ENCODE results near the gene IL1R2. TPM values are rescaled to one million over a fixed set of nuclear protein-coding genes. Genes with fewer than 3 reads are reported as not detected.
"Not testable (repeated sequence)": the region's sequence is repeated elsewhere in the genome, so short reads cannot be mapped to it uniquely, and the experiment has no call there.

Gene IL1R2
- total and polyA plus RNA-seq, 2 experiments from 2014 or later = 0.22 to 1.2 TPM

DNA sequence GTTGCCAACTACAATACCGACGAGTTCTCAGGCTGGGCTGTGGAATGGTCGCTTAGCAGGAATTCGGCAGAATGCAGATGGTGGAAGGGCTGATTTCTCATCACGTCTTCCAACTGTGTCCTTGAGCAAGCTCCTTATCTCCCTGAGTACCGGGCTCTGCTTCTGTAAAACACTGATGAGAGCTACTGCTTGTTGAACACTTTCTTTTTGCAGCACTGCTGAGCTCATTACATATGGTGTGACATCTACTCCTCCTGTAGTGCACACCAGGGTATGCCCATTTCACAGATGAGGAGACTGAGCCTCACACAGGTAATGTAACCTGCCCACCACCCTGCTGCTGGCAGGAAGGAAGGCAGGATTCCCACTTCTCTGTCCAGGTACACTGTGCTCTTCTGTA lies 8.3 kb downstream of the IL1R2 start:
- Histone ChIP-seq H3K79me2 (ENCODE audit: insufficient read depth) (no peaks in the 10 kb centered on the region), H3K4me3 (no peak overlapping the region), H3K4me2 (ENCODE audit: unreplicated experiment) (no peak overlapping the region), H3K9me2 (ENCODE audit: insufficient read depth) (no peaks in the 10 kb centered on the region), H3K27ac (no peak overlapping the region), H3K9ac (no peak overlapping the region), H3K9me3 (ENCODE audit: low read depth) (no peaks in the 10 kb centered on the region), H3K27me3 (replicated peaks; ENCODE audit: insufficient read depth) (no peaks in the 10 kb centered on the region), H3F3A (ENCODE audit: insufficient read depth) (no peaks in the 10 kb centered on the region), H3K36me3 (ENCODE audit: low read depth) (no peaks in the 10 kb centered on the region), H3K4me1 (ENCODE audit: insufficient read depth) (no peaks in the 10 kb centered on the region), H2AFZ (no peak overlapping the region), H4K20me1 (ENCODE audit: insufficient read depth) (no peaks in the 10 kb centered on the region)
- WGBS, 2 experiments (ENCODE audit: low coverage in 1 of 2, low lambda C conversion rate in 2 of 2, missing lambda C conversion rate in 2 of 2) = 93 to 94% methylated on average over 6 of the region's 6 CpGs
- in situ Hi-C loops (cut with MboI) = loop anchor here (25.0 kb wide), 1 partner anchor 437 kb away; no protein-coding TSS in a partner anchor
- TF ChIP-seq EZH2phosphoT487 (IDR thresholded peaks at IDR 0.05; ENCODE audit: insufficient read depth, low read depth) (no peak), EZH2 (IDR thresholded peaks at IDR 0.05; ENCODE audit: insufficient read depth, poor library complexity, severe bottlenecking) (no peak)
- DNase-seq = no peak

GRCh38 chr2:102000813-102001766 lies 9.3 kb downstream of the IL1R2 start:
- WGBS, 2 experiments (ENCODE audit: low coverage in 1 of 2, low lambda C conversion rate in 2 of 2, missing lambda C conversion rate in 2 of 2) = 89 to 91% methylated on average over 7 of the region's 7 CpGs
- no peak overlapping the region for H3K4me2 ChIP-seq (ENCODE audit: unreplicated experiment)
- H3K27ac ChIP-seq = no peak overlapping the region
- H3K9me3 ChIP-seq (ENCODE audit: low read depth) = no peaks in the 10 kb centered on the region
- H3F3A ChIP-seq (ENCODE audit: insufficient read depth) = no peaks in the 10 kb centered on the region
- DNase-seq = no peak
- H3K9me2 ChIP-seq (ENCODE audit: insufficient read depth) = no peaks in the 10 kb centered on the region
- in situ Hi-C loops (cut with MboI) = loop anchor here (25.0 kb wide), 1 partner anchor 436 kb away; no protein-coding TSS in a partner anchor
- TF ChIP-seq EZH2 (IDR thresholded peaks at IDR 0.05; ENCODE audit: insufficient read depth, poor library complexity, severe bottlenecking) (no peak), EZH2phosphoT487 (IDR thresholded peaks at IDR 0.05; ENCODE audit: insufficient read depth, low read depth) (no peak)
- no peaks in the 10 kb centered on the region for H3K4me1 ChIP-seq (ENCODE audit: insufficient read depth)
- no peak overlapping the region for H2AFZ ChIP-seq
- no peaks in the 10 kb centered on the region for H3K27me3 ChIP-seq (replicated peaks; ENCODE audit: insufficient read depth)
- no peaks in the 10 kb centered on the region for H3K36me3 ChIP-seq (ENCODE audit: low read depth)
- no peaks in the 10 kb centered on the region for H3K79me2 ChIP-seq (ENCODE audit: insufficient read depth)
- H3K4me3 ChIP-seq = no peak overlapping the region
- no peaks in the 10 kb centered on the region for H4K20me1 ChIP-seq (ENCODE audit: insufficient read depth)
- H3K9ac ChIP-seq = no peak overlapping the region

- H3K36me3 ChIP-seq (ENCODE audit: low read depth) = no peaks in the 10 kb centered on the region
- TF ChIP-seq EZH2phosphoT487 (IDR thresholded peaks at IDR 0.05; ENCODE audit: insufficient read depth, low read depth) (no peak), EZH2 (IDR thresholded peaks at IDR 0.05; ENCODE audit: insufficient read depth, poor library complexity, severe bottlenecking) (no peak)
- no peak overlapping the region for H3K9ac ChIP-seq
- H3K4me1 ChIP-seq (ENCODE audit: insufficient read depth) = no peaks in the 10 kb centered on the region
- H3K9me3 ChIP-seq (ENCODE audit: low read depth) = no peaks in the 10 kb centered on the region
- H3K4me3 ChIP-seq = no peak overlapping the region
- H3F3A ChIP-seq (ENCODE audit: insufficient read depth) = no peaks in the 10 kb centered on the region
- in situ Hi-C loops (cut with MboI) = loop anchor here (25.0 kb wide), 1 partner anchor 436 kb away; no protein-coding TSS in a partner anchor
- no peak for DNase-seq
- no peak overlapping the region for H2AFZ ChIP-seq
- no peaks in the 10 kb centered on the region for H3K9me2 ChIP-seq (ENCODE audit: insufficient read depth)
- H3K27ac ChIP-seq = no peak overlapping the region
- 93 to 96% methylated on average over 4 of the region's 4 CpGs for WGBS, 2 experiments (ENCODE audit: low coverage in 1 of 2, low lambda C conversion rate in 2 of 2, missing lambda C conversion rate in 2 of 2)
- no peaks in the 10 kb centered on the region for H4K20me1 ChIP-seq (ENCODE audit: insufficient read depth)
- H3K27me3 ChIP-seq (replicated peaks; ENCODE audit: insufficient read depth) = no peaks in the 10 kb centered on the region
- H3K4me2 ChIP-seq (ENCODE audit: unreplicated experiment) = no peak overlapping the region
- H3K79me2 ChIP-seq (ENCODE audit: insufficient read depth) = no peaks in the 10 kb centered on the region
Observed at GRCh38 chr2:102001767-102002142, 10.0 kb downstream of the IL1R2 start.

DNA sequence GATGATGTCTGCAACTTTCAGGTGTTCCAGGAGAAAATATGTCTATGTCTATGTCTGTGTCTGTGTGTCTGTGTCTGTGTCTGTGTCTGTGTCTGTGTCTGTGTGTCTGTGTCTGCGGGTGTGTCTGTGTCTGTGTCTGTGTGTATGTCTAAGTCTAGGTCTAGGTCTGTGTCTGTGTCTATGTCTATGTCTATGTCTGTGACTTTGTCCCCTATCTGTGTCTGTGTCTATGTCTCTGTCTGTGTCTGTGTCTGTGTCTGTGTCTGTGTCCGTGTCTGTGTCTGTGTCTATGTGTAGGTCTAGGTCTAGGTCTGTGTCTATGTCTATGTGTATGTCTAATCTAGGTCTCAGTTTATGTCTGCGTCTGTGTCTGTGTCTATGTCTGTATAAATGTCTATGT lies 10.5 kb downstream of the IL1R2 start:
- no peaks in the 10 kb centered on the region for H3K79me2 ChIP-seq (ENCODE audit: insufficient read depth)
- no peak overlapping the region for H2AFZ ChIP-seq
- no peak overlapping the region for H3K27ac ChIP-seq
- no peaks in the 10 kb centered on the region for H4K20me1 ChIP-seq (ENCODE audit: insufficient read depth)
- no peak overlapping the region for H3K9ac ChIP-seq
- no peak overlapping the region for H3K4me2 ChIP-seq (ENCODE audit: unreplicated experiment)
- H3F3A ChIP-seq (ENCODE audit: insufficient read depth) = no peaks in the 10 kb centered on the region
- TF ChIP-seq EZH2 (IDR thresholded peaks at IDR 0.05; ENCODE audit: insufficient read depth, poor library complexity, severe bottlenecking) (no peak), EZH2phosphoT487 (IDR thresholded peaks at IDR 0.05; ENCODE audit: insufficient read depth, low read depth) (no peak)
- no peak for DNase-seq
- H3K4me1 ChIP-seq (ENCODE audit: insufficient read depth) = no peaks in the 10 kb centered on the region
- in situ Hi-C loops (cut with MboI) = loop anchor here (25.0 kb wide), 1 partner anchor 435 kb away; no protein-coding TSS in a partner anchor
- WGBS, 2 experiments (ENCODE audit: low coverage in 1 of 2, low lambda C conversion rate in 2 of 2, missing lambda C conversion rate in 2 of 2) = 86 to 90% methylated on average over 3 of the region's 3 CpGs
- no peaks in the 10 kb centered on the region for H3K9me2 ChIP-seq (ENCODE audit: insufficient read depth)
- no peak overlapping the region for H3K4me3 ChIP-seq
- H3K27me3 ChIP-seq (replicated peaks; ENCODE audit: insufficient read depth) = no peaks in the 10 kb centered on the region
- H3K36me3 ChIP-seq (ENCODE audit: low read depth) = no peaks in the 10 kb centered on the region
- H3K9me3 ChIP-seq (ENCODE audit: low read depth) = no peaks in the 10 kb centered on the region

DNA sequence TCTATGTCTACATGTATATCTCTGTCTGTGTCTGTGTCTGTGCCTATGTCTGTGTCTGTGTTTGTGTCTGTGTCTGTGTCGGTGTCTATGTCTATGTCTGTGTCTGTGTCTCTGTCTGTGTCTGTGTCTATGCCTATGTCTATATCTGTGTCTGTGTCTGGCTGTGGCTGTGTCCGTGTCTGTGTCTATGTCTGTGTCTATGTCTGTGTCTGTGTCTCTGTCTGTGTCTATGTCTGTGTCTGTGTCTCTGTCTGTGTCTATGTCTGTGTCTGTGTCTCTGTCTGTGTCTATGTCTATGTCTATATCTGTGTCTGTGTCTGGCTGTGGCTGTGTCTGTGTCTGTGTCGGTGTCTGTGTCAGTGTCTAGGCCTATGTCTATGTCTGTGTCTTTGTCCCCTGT lies 11.1 kb downstream of the IL1R2 start:
- H2AFZ ChIP-seq; H3K4me3 ChIP-seq; H3K36me3 ChIP-seq (ENCODE audit: low read depth); H3K4me1 ChIP-seq (ENCODE audit: insufficient read depth); H3K9ac ChIP-seq; H3F3A ChIP-seq (ENCODE audit: insufficient read depth); H3K27me3 ChIP-seq (replicated peaks; ENCODE audit: insufficient read depth); H3K79me2 ChIP-seq (ENCODE audit: insufficient read depth); H3K9me2 ChIP-seq (ENCODE audit: insufficient read depth); H4K20me1 ChIP-seq (ENCODE audit: insufficient read depth); H3K9me3 ChIP-seq (ENCODE audit: low read depth); H3K4me2 ChIP-seq (ENCODE audit: unreplicated experiment); DNase-seq; H3K27ac ChIP-seq: not testable (repeated sequence)
- 80 to 86% methylated on average over 2 to 3 of the region's 3 CpGs for WGBS, 2 experiments (ENCODE audit: low coverage in 1 of 2, low lambda C conversion rate in 2 of 2, missing lambda C conversion rate in 2 of 2)
- in situ Hi-C loops (cut with MboI) = loop anchor here (25.0 kb wide), 1 partner anchor 434 kb away; no protein-coding TSS in a partner anchor
